HuH-7.5 (cell line): ENCODE data around the gene TNFRSF25.
"Not testable (repeated sequence)": the region's sequence is repeated elsewhere in the genome, so short reads cannot be mapped to it uniquely, and the experiment has no call there.

Experiments
- DNase-seq: peaks from one replicate; pipeline ENCODE4 v3.0.0; 2011; ENCODE audit warnings: low spot score

Gene TNFRSF25

GRCh38 chr1:6431645-6432579 lies 34.1 kb downstream of the TNFRSF25 start:
- DNase-seq, result not testable (repeated sequence)

GRCh38 chr1:6429660-6430411 lies 36.1 kb downstream of the TNFRSF25 start:
- DNase-seq, result not testable (repeated sequence)

- not testable (repeated sequence) for DNase-seq
Observed at GRCh38 chr1:6428453-6428852, 37.5 kb downstream of the TNFRSF25 start.

- no peak for DNase-seq
Observed at GRCh38 chr1:6427441-6428390, 38.3 kb downstream of the TNFRSF25 start.

GRCh38 chr1:6426972-6427350 lies 39.0 kb downstream of the TNFRSF25 start:
- DNase-seq, result no peak

- DNase-seq, result no peak
Observed at GRCh38 chr1:6426277-6426971, 39.5 kb downstream of the TNFRSF25 start.

GRCh38 chr1:6425658-6426057 lies 40.3 kb downstream of the TNFRSF25 start:
- DNase-seq, result no peak

GRCh38 chr1:6424619-6425593 lies 41.1 kb downstream of the TNFRSF25 start, which contains the start of gene ESPN:
ESPN (plus strand) TSS chr1:6424776; CDS start chr1:6424956, 180 bp downstream.
- DNase-seq, result peak; percentile 86

GRCh38 chr1:6424000-6424565 lies 41.9 kb downstream of the TNFRSF25 start:
- no peak for DNase-seq

GRCh38 chr1:6423321-6423999 lies 42.5 kb downstream of the TNFRSF25 start:
- DNase-seq, result peak; percentile 94

- no peak for DNase-seq
Observed at GRCh38 chr1:6421266-6421665, 44.7 kb downstream of the TNFRSF25 start.

GRCh38 chr1:6420454-6421042 lies 45.4 kb downstream of the TNFRSF25 start:
- no peak for DNase-seq

- DNase-seq, result peak; percentile 73
Observed at GRCh38 chr1:6419804-6420453, 46.0 kb downstream of the TNFRSF25 start, which contains the start of gene HES2. HES2 (minus strand) TSS chr1:6419919; CDS start chr1:6419820, 99 bp downstream.

- DNase-seq, result no peak
Observed at GRCh38 chr1:6419397-6419803, 46.6 kb downstream of the TNFRSF25 start.

- DNase-seq, result no peak
Observed at GRCh38 chr1:6418668-6419396, 47.1 kb downstream of the TNFRSF25 start.

GRCh38 chr1:6417961-6418667 lies 47.9 kb downstream of the TNFRSF25 start:
- DNase-seq, result no peak

GRCh38 chr1:6416906-6417305 lies 49.1 kb downstream of the TNFRSF25 start:
- no peak for DNase-seq
